Panc1 (cell line): ENCODE data around the gene EMC1. TPM values are rescaled to one million over a fixed set of nuclear protein-coding genes. Genes with fewer than 3 reads are reported as not detected.

Source experiments
- ATAC-seq: fragments of 200-7000 bp; cut with Tn5 transposase; 2 replicates; pipeline ENCODE4 v1.9.1; 2020; ENCODE audit warnings: mild to moderate bottlenecking, moderate library complexity
- Bru-seq: library from RNA; stranded (reverse); fragments of 400-500 nt; gene quantifications from one replicate; lab custom pipeline; 2021; lab: Mats Ljungman, UMichigan
- BruChase-seq, 2 experiments: library from RNA; stranded (reverse); fragments of 400-500 nt; gene quantifications; one replicate each; lab custom pipeline; 2021; lab: Mats Ljungman, UMichigan
- BruUV-seq: library from RNA; stranded (reverse); fragments of 400-500 nt; replicated peaks from 2 replicates; lab custom pipeline; 2021; lab: Mats Ljungman, UMichigan
- CTCF ChIA-PET: fragments of 300-600 bp; sonication (Branson Sonifier 250); formaldehyde crosslinking; loops from one replicate; lab custom pipeline; 2022; ENCODE audit warnings: antibody characterized with exemption; lab: Charles Lee
- POLR2A ChIA-PET: fragments of 300-600 bp; sonication (Branson Sonifier 250); formaldehyde crosslinking; loops from one replicate; lab custom pipeline; 2022; ENCODE audit warnings: antibody characterized with exemption; lab: Charles Lee
- DNase-seq: peaks from one replicate; pipeline ENCODE4 v3.0.0-alpha.2; 2010; ENCODE audit warnings: low read depth, low spot score
- H3K27ac ChIP-seq: 2 replicates; pipeline ENCODE4 v1.5.1; 2011; ENCODE audit warnings: mild to moderate bottlenecking, low read length, inconsistent platforms
- H3K27me3 ChIP-seq: fragments of 200-500 bp; sonication (Bioruptor generic); 2 replicates; pipeline ENCODE4 v1.6.0; 2014; ENCODE audit warnings: low read length, inconsistent platforms; ENCODE audit not compliant: control insufficient read depth, insufficient read depth
- H3K36me3 ChIP-seq: fragments of 200-500 bp; sonication (Bioruptor generic); 2 replicates; pipeline ENCODE4 v1.5.1; 2014; ENCODE audit warnings: inconsistent platforms, mild to moderate bottlenecking, low read length, moderate library complexity; ENCODE audit not compliant: control insufficient read depth, insufficient read depth
- H3K4me1 ChIP-seq: 2 replicates; pipeline ENCODE4 v1.5.1; 2011; ENCODE audit warnings: inconsistent platforms, mild to moderate bottlenecking, low read length, moderate library complexity; ENCODE audit not compliant: control insufficient read depth, insufficient read depth
- H3K4me3 ChIP-seq, 2 experiments: 2 replicates each; pipeline ENCODE4 v1.5.1; 2011 to 2012; ENCODE audit warnings: low read depth in 2 of 2, low read length in 2 of 2, mild to moderate bottlenecking in 2 of 2, inconsistent platforms in 1 of 2, moderate library complexity in 1 of 2
- H3K9me3 ChIP-seq: fragments of 200-500 bp; sonication (Bioruptor generic); 2 replicates; pipeline ENCODE4 v1.5.1; 2014; ENCODE audit warnings: low read depth, mild to moderate bottlenecking, inconsistent platforms, low read length, moderate library complexity; ENCODE audit not compliant: control insufficient read depth, insufficient read depth
- POLR2AphosphoS5 ChIP-seq: IDR thresholded peaks from 2 replicates; pipeline ENCODE4 v1.6.1; 2012; ENCODE audit warnings: mild to moderate bottlenecking, low read depth, low read length, moderate library complexity
- REST ChIP-seq, 2 experiments: IDR thresholded peaks; 2 replicates each; pipeline ENCODE4 v1.6.1; 2011 to 2012; ENCODE audit warnings: low read depth in 2 of 2, control low read depth in 1 of 2, low read length in 1 of 2, mild to moderate bottlenecking in 1 of 2, moderate library complexity in 1 of 2; ENCODE audit not compliant: insufficient read depth in 1 of 2
- SIN3A ChIP-seq: IDR thresholded peaks from 2 replicates; pipeline ENCODE4 v1.6.1; 2012; ENCODE audit warnings: low read depth, mild to moderate bottlenecking, low read length, moderate library complexity, borderline replicate concordance; ENCODE audit not compliant: insufficient read depth
- TCF7L2 ChIP-seq: IDR thresholded peaks from 2 replicates; pipeline ENCODE4 v1.6.1; 2011; ENCODE audit warnings: mild to moderate bottlenecking, low read depth, low read length, inconsistent platforms
- in situ Hi-C: cut with HindIII; loops from 2 replicates; pipeline ENCODE4 v1.10.0; 2016; ENCODE audit warnings: low sequenced_read_pairs, low pct_unique_long_range_greater_than_20kb
- intact Hi-C: fragments of 100-400 bp; cut with micrococcal nuclease; formaldehyde crosslinking; loops from one replicate; pipeline ENCODE4 v1.10.0; 2022; ENCODE audit not compliant: unreplicated experiment
- long read RNA-seq: library from polyadenylated mRNA; unstranded; transcript quantifications from one replicate; pipeline ENCODE4 v2.0.0, GENCODE V29; 2021; ENCODE audit not compliant: unreplicated experiment
- polyA plus RNA-seq: library from polyadenylated mRNA; unstranded; fragments of >200 nt; gene quantifications from one replicate; pipeline ENCODE4 v1.2.1, GENCODE V29; 2012; ENCODE audit warnings: missing spikeins; ENCODE audit not compliant: insufficient read length
- total RNA-seq: library from RNA; stranded (reverse); gene quantifications from one replicate; pipeline ENCODE4 v1.2.1, GENCODE V29; 2021; ENCODE audit not compliant: unreplicated experiment
- TF ChIP-seq, protein P1 (sequence below): fragments of 450-650 bp; IDR thresholded peaks from 2 replicates; pipeline ENCODE4 v1.5.1; 2017; ENCODE audit warnings: mild to moderate bottlenecking

The EMC1 gene
- total RNA-seq (103 TPM), Bru-seq, nascent RNA (percentile 75 among the genes with signal in this experiment), BruChase-seq, experiment 1, labeled RNA remaining after a 2-hour chase (percentile 84 among the genes with signal in this experiment), BruChase-seq, experiment 2, labeled RNA remaining after a 6-hour chase (percentile 91 among the genes with signal in this experiment)
- polyA plus RNA-seq, result 111 TPM
- long read RNA-seq, full-length matches to known transcripts, result 262 of 425 reads
- long read RNA-seq, partial matches to known transcripts, result 40 of 425 reads
- long read RNA-seq, other reads (novel, unspliced or antisense), result 123 of 425 reads

- in situ Hi-C loops, result no loop called here
- peak; percentile 95 for ATAC-seq
- no peaks in the 10 kb centered on the region for H3K9me3 ChIP-seq
Observed at GRCh38 chr1:19251305-19252196, at the start of gene EMC1, which contains the start of gene MRTO4. Gene EMC1, minus strand, starts transcription at chr1:19251524. Its CDS starts 15 bp downstream, at chr1:19251509. Gene MRTO4, plus strand, starts transcription at chr1:19251805. Its CDS starts 31 bp downstream, at chr1:19251836.

More at GRCh38 chr1:19251305-19252196, at the start of gene EMC1, which contains the start of gene MRTO4:
- Histone ChIP-seq H3K4me1 (peaks cover 26% of the 10 kb centered on the region), H3K27ac (peak within 1 kb of the TSS; percentile 96), H3K4me3 (peak within 1 kb of the TSS; percentile 58 to 92), H3K36me3 (peaks cover 5% of the 10 kb centered on the region; the same call in 1 of the 2 replicates), H3K27me3 (no peaks in the 10 kb centered on the region)
- TF ChIP-seq TCF7L2, result 0 out of 2 replicates have a peak, but pooled peaks have one; percentile 28
- peak; percentile 72; the same call in 1 of the 2 replicates for TF ChIP-seq SIN3A
- TF ChIP-seq, protein P1, sequence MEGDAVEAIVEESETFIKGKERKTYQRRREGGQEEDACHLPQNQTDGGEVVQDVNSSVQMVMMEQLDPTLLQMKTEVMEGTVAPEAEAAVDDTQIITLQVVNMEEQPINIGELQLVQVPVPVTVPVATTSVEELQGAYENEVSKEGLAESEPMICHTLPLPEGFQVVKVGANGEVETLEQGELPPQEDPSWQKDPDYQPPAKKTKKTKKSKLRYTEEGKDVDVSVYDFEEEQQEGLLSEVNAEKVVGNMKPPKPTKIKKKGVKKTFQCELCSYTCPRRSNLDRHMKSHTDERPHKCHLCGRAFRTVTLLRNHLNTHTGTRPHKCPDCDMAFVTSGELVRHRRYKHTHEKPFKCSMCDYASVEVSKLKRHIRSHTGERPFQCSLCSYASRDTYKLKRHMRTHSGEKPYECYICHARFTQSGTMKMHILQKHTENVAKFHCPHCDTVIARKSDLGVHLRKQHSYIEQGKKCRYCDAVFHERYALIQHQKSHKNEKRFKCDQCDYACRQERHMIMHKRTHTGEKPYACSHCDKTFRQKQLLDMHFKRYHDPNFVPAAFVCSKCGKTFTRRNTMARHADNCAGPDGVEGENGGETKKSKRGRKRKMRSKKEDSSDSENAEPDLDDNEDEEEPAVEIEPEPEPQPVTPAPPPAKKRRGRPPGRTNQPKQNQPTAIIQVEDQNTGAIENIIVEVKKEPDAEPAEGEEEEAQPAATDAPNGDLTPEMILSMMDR, result no peak
- peak in 1 of 2 experiments; percentile 25; a peak in 1 of 4 replicates for TF ChIP-seq REST (IDR thresholded peaks at IDR 0.05; ENCODE audit: insufficient read depth in 1 of 2, low read depth in 2 of 2, low read length in 1 of 2)
- TF ChIP-seq POLR2AphosphoS5, result peak; percentile 89
- peak; percentile 47 for DNase-seq
- POLR2A ChIA-PET, result no interaction called here
- CTCF ChIA-PET, result no interaction called here
- intact Hi-C loops, result no loop called here
- BruUV-seq, result no TSS peak
